Activated effector memory CD4-positive, alpha-beta T cell treated with anti-CD3 and anti-CD28 coated beads, Interleukin-2, amount 50 U/mL, for 16 hours (primary cell): Measurements from ENCODE around the gene UGDH.

Experiments used
- DNase-seq: peaks from one replicate; pipeline ENCODE4 v3.0.0-alpha.2; 2020

UGDH gene

DNA sequence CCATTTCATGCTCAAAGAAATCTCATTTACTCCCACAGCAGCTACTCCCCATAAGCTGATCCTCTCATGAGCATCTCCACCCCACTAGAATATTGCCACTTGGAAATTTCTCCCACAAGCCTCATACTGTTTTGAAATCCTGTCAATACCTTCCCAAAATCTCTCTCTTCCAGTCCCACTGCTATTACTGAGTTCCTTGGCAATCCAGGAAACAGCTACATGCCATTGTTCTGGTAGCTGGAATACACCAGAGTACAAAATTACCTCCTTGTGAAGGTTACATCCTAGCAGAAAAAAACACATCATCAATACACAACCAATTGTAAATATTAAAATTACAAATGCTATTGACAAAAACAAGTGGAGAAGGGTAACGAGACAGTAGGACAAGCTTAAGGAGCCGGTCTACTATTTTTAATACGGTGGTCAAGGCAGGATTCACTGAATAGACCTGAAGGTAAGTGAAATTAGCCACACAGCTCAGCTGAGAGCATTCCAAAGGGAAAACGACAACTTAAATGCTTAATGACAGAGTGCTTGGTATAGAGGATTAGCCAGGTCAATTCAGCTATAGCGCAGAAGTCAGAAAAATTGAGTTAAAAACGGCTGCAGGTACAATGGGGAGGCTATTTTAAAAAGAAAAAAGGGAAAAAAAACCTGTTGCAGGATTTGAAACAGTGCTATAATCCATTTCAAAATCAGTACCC lies 74.9 kb downstream of the UGDH start:
- DNase-seq = no peak

DNA sequence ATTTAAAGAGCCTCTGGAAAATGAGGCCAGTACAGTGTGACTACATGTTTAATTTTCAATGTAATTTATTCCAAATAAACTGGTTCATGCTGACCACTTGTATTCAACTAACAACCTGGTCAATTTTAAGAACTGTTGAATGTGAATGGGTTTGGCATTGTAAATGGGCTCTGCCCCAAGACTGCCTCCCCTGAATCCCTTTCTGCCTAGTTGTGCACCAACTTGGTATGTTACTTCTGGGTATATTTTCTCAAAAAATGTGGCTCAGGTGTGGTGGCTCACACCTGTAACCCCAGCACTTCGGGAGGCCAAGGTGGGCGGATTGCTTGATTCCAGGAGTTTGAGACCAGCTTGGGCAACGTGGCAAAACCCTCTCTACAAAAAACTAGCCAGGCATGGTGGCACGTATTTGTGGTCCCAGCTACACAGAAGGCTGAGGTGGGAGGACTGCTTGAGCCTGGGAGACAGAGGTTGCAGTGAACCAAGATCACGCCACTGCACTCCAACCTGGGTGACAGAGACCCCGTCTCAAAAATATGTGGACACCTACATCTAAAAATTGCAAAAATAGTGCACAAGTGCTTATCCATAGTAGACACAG lies 75.7 kb downstream of the UGDH start:
- no peak for DNase-seq

GRCh38 chr4:39450618-39451017 lies 76.6 kb downstream of the UGDH start:
- no peak for DNase-seq
